ENCODE measurements around the gene KRTAP19-3. TPM values are rescaled to one million over a fixed set of nuclear protein-coding genes. Genes with fewer than 3 reads are reported as not detected.

The KRTAP19-3 gene
- total RNA-seq, 4 donors from 2014 or later = not detected

GRCh38 chr21:30478004-30478403 is 13.8 kb downstream of the KRTAP19-3 start:
- H3K4me3 ChIP-seq = no peak overlapping the region
- no peaks in the 10 kb centered on the region for H3K36me3 ChIP-seq
- H3K27me3 ChIP-seq = no peaks in the 10 kb centered on the region
- no peaks in the 10 kb centered on the region for H3K4me1 ChIP-seq
- TF ChIP-seq, protein P1, sequence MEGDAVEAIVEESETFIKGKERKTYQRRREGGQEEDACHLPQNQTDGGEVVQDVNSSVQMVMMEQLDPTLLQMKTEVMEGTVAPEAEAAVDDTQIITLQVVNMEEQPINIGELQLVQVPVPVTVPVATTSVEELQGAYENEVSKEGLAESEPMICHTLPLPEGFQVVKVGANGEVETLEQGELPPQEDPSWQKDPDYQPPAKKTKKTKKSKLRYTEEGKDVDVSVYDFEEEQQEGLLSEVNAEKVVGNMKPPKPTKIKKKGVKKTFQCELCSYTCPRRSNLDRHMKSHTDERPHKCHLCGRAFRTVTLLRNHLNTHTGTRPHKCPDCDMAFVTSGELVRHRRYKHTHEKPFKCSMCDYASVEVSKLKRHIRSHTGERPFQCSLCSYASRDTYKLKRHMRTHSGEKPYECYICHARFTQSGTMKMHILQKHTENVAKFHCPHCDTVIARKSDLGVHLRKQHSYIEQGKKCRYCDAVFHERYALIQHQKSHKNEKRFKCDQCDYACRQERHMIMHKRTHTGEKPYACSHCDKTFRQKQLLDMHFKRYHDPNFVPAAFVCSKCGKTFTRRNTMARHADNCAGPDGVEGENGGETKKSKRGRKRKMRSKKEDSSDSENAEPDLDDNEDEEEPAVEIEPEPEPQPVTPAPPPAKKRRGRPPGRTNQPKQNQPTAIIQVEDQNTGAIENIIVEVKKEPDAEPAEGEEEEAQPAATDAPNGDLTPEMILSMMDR (IDR thresholded peaks at IDR 0.05) = no peak
- TF ChIP-seq EP300 (IDR thresholded peaks at IDR 0.05) (no peak), POLR2A (IDR thresholded peaks at IDR 0.05) (no peak)
- DNase-seq (ENCODE audit: low spot score in 2 of 2) = no peak
- no peaks in the 10 kb centered on the region for H3K9me3 ChIP-seq
- H3K27ac ChIP-seq = no peak overlapping the region
- 48 to 69% methylated on average over 3 of the region's 3 CpGs for WGBS, 2 donors

DNA sequence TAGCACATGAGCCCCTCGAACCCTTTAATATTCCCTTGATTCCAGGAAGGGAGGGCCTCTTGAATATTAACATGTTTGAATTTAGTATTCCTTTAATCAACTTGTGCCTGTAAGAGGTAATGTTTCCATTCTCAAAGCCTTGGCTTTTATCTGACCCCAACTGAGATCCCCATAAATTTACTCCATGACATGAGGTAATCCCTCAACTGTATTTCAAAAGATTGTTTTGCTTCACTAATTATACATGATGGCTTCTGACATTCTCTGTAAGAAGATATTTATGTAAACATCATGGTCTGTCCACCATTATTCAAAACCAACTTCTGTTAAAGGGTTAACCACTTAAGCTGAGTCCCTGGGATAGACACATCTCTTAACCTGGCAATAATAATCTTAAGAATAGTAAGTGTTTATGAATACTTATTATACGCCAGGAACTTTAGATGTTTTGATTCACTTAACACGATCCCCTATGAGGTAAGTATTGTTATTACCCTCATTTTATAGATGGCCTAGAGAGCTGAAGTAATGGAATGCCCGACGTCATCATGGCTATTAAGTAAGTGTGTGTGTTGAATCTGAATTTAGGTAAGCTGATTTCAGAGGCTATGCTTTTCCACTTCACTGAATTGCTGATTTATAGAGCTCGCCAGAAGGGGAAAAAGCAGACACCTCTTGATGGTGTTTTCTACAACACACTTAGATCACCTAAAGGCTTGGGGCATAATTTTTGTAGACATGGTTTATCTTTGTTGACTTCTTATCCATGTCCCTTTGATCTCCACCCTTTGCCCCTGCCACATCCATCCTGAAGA is 22.7 kb downstream of the KRTAP19-3 start:
- no peaks in the 10 kb centered on the region for H3K4me1 ChIP-seq
- no peak overlapping the region for H3K4me3 ChIP-seq
- H3K27me3 ChIP-seq = no peaks in the 10 kb centered on the region
- no peaks in the 10 kb centered on the region for H3K9me3 ChIP-seq
- H3K27ac ChIP-seq = no peak overlapping the region
- no peaks in the 10 kb centered on the region for H3K36me3 ChIP-seq
- no peak for DNase-seq (ENCODE audit: low spot score in 2 of 2)
- WGBS, 2 donors = 56 to 60% methylated on average over 6 of the region's 6 CpGs
- TF ChIP-seq POLR2A (IDR thresholded peaks at IDR 0.05) (no peak), EP300 (IDR thresholded peaks at IDR 0.05) (no peak)
- TF ChIP-seq, protein P1 (IDR thresholded peaks at IDR 0.05) = no peak

GRCh38 chr21:30463713-30464112 is 28.1 kb downstream of the KRTAP19-3 start:
- Histone ChIP-seq H3K36me3 (no peaks in the 10 kb centered on the region), H3K27me3 (no peaks in the 10 kb centered on the region), H3K4me3 (no peak overlapping the region), H3K4me1 (no peaks in the 10 kb centered on the region), H3K27ac (no peak overlapping the region), H3K9me3 (no peaks in the 10 kb centered on the region)
- WGBS, 2 donors = 35 to 65% methylated on average over 3 of the region's 3 CpGs
- no peak for DNase-seq (ENCODE audit: low spot score in 2 of 2)
- no peak for TF ChIP-seq EP300 (IDR thresholded peaks at IDR 0.05)
- TF ChIP-seq, protein P1 (IDR thresholded peaks at IDR 0.05) = no peak
- TF ChIP-seq POLR2A (IDR thresholded peaks at IDR 0.05) = no peak

DNA sequence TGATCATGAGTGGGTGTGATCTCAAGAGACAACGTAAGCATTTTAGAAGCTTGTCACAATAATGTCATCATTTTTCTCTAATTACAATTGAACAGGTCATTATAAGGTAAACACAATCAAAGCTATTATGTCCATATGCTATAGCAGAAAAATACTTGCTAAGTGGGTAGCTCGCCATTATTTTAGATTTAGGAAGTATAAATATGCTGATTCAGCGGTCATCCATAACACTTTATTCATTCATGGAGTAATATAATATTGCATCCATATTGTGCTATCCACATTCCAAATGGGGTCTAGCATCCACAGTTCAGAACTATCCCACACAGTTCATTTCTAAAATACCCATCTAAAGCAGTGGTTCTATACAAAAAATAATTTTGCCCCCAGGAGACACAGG is 43.3 kb downstream of the KRTAP19-3 start:
- DNase-seq (ENCODE audit: low spot score in 2 of 2) = no peak
- 87 to 89% methylated on average over 3 of the region's 3 CpGs for WGBS, 2 donors
- Histone ChIP-seq H3K27ac (no peak overlapping the region), H3K4me1 (no peaks in the 10 kb centered on the region), H3K27me3 (no peaks in the 10 kb centered on the region), H3K36me3 (no peaks in the 10 kb centered on the region), H3K4me3 (no peak overlapping the region), H3K9me3 (no peaks in the 10 kb centered on the region)
- TF ChIP-seq POLR2A (IDR thresholded peaks at IDR 0.05) (no peak), EP300 (IDR thresholded peaks at IDR 0.05) (no peak)
- TF ChIP-seq, protein P1 (IDR thresholded peaks at IDR 0.05) = no peak

DNA sequence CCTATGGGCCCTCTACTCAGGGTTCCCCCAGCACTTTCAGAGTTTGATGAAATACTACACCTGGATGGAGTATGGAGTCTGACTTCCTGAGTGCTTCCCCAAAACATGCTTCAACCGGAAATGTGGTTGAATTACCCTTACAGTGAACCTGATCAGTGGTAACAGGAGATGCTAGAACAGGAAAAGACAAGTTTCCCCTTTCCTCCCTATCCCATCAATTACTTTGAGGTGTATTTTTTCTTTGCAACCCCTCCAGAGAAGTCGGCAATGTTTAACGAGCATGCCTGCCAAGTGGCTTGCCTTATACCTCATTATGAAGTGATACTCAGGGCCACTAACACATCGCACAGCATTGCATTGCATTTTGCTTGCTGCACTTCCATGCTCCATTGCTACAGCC is 44.8 kb downstream of the KRTAP19-3 start:
- H3K27ac ChIP-seq = no peak overlapping the region
- no peaks in the 10 kb centered on the region for H3K9me3 ChIP-seq
- no peaks in the 10 kb centered on the region for H3K27me3 ChIP-seq
- no peak overlapping the region for H3K4me3 ChIP-seq
- WGBS, 2 donors = 53 to 55% methylated on average over 4 of the region's 4 CpGs
- TF ChIP-seq, protein P1 (IDR thresholded peaks at IDR 0.05) = no peak
- TF ChIP-seq POLR2A (IDR thresholded peaks at IDR 0.05) (no peak), EP300 (IDR thresholded peaks at IDR 0.05) (no peak)
- no peak for DNase-seq (ENCODE audit: low spot score in 2 of 2)
- no peaks in the 10 kb centered on the region for H3K36me3 ChIP-seq
- H3K4me1 ChIP-seq = no peaks in the 10 kb centered on the region
